Neural cell (in vitro differentiated cells): ENCODE results near the gene ZNF346.

Source experiments
- CTCF ChIP-seq: fragments of 450-650 bp; IDR thresholded peaks from 2 replicates; pipeline ENCODE4 v1.5.1; 2014; ENCODE audit warnings: antibody characterized with exemption, mild to moderate bottlenecking, moderate library complexity; ENCODE audit not compliant: poor library complexity, severe bottlenecking
- POLR2AphosphoS5 ChIP-seq: IDR thresholded peaks from 2 replicates; pipeline ENCODE4 v1.6.1; 2012
- TAF1 ChIP-seq: IDR thresholded peaks from 2 replicates; pipeline ENCODE4 v1.6.1; 2012; ENCODE audit warnings: low read depth

- TF ChIP-seq POLR2AphosphoS5 (no peak), TAF1 (no peak), CTCF (no peak)
These were observed 73.9 kb downstream of the ZNF346 start for GRCh38 chr5:177096162-177097015.
